Measurements from ENCODE around the gene ENG. TPM values are rescaled to one million over a fixed set of nuclear protein-coding genes. Genes with fewer than 3 reads are reported as not detected.

The ENG gene
- total and polyA plus RNA-seq, 2 of the 8 experiments (the other 6 are each of a cell fraction or from before 2014, with no cell fraction given) = 1.8 to 4.4 TPM

DNA sequence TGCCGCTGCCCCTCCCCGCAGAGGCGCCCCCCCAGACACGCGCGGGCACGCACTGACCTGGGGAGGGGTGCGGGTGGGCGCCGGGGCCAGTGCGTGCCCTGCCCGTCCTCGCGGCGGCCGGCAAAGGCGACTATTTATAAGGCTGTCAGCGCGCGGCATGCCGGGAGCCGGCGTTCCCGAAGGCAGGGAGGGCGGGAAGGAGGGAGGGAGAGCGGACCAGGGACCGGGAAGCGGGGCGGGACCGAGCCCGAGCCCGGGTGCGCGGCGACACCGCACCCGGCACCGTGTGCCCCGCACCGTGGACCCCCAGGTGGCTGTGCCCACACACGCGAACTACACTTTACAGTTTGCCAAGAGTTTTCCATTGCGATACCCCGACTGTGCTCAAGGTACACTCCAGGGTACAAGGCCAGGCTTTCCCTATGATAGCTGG lies 23.1 kb upstream of the ENG start, which contains the start of gene AK1 (continued):
- TF ChIP-seq, protein P1, sequence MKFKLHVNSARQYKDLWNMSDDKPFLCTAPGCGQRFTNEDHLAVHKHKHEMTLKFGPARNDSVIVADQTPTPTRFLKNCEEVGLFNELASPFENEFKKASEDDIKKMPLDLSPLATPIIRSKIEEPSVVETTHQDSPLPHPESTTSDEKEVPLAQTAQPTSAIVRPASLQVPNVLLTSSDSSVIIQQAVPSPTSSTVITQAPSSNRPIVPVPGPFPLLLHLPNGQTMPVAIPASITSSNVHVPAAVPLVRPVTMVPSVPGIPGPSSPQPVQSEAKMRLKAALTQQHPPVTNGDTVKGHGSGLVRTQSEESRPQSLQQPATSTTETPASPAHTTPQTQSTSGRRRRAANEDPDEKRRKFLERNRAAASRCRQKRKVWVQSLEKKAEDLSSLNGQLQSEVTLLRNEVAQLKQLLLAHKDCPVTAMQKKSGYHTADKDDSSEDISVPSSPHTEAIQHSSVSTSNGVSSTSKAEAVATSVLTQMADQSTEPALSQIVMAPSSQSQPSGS (IDR thresholded peaks at IDR 0.05; ENCODE audit: low read length) = no peak
- TF ChIP-seq RXRA (IDR thresholded peaks at IDR 0.05; ENCODE audit: insufficient read depth, low read depth, low read length) (no peak), NANOG (IDR thresholded peaks at IDR 0.05; ENCODE audit: insufficient read depth, low read depth, low read length, poor library complexity, severe bottlenecking) (no peak), CHD2 (IDR thresholded peaks at IDR 0.05; ENCODE audit: low read length) (no peak), ASH2L (IDR thresholded peaks at IDR 0.05; ENCODE audit: low read length) (peak; percentile 71), CBX5 (IDR thresholded peaks at IDR 0.05; ENCODE audit: low read depth, low read length) (no peak), TCF12 (IDR thresholded peaks at IDR 0.05; ENCODE audit: low read depth, low read length) (no peak), TAF1 (IDR thresholded peaks at IDR 0.05; ENCODE audit: low read depth, low read length) (no peak), RAD21 (IDR thresholded peaks at IDR 0.05 in 1 of 2, conservative IDR thresholded peaks at IDR 0.05 in 1 of 2; ENCODE audit: low read depth in 2 of 2, low read length in 2 of 2) (no peak), GABPA (IDR thresholded peaks at IDR 0.05; ENCODE audit: borderline replicate concordance, insufficient read depth, low read length) (no peak), RFX5 (IDR thresholded peaks at IDR 0.05; ENCODE audit: borderline replicate concordance, low read depth, low read length) (no peak), KDM5A (IDR thresholded peaks at IDR 0.05; ENCODE audit: low read length) (no peak), POLR2AphosphoS5 (IDR thresholded peaks at IDR 0.05; ENCODE audit: low read depth, low read length) (no peak), RBBP5 (IDR thresholded peaks at IDR 0.05; ENCODE audit: borderline replicate concordance, low read depth, low read length) (no peak)
- TF ChIP-seq, protein P2, sequence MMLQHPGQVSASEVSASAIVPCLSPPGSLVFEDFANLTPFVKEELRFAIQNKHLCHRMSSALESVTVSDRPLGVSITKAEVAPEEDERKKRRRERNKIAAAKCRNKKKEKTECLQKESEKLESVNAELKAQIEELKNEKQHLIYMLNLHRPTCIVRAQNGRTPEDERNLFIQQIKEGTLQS (IDR thresholded peaks at IDR 0.05; ENCODE audit: insufficient read depth, low read depth, low read length) = no peak
- TF ChIP-seq, protein P3, sequence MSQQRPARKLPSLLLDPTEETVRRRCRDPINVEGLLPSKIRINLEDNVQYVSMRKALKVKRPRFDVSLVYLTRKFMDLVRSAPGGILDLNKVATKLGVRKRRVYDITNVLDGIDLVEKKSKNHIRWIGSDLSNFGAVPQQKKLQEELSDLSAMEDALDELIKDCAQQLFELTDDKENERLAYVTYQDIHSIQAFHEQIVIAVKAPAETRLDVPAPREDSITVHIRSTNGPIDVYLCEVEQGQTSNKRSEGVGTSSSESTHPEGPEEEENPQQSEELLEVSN (IDR thresholded peaks at IDR 0.05) = 0 out of 2 replicates have a peak, but pooled peaks have one; percentile 38
- TF ChIP-seq, protein P4, sequence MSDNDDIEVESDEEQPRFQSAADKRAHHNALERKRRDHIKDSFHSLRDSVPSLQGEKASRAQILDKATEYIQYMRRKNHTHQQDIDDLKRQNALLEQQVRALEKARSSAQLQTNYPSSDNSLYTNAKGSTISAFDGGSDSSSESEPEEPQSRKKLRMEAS (IDR thresholded peaks at IDR 0.05) = 0 out of 2 replicates have a peak, but pooled peaks have one; percentile 22
- TF ChIP-seq, protein P5, sequence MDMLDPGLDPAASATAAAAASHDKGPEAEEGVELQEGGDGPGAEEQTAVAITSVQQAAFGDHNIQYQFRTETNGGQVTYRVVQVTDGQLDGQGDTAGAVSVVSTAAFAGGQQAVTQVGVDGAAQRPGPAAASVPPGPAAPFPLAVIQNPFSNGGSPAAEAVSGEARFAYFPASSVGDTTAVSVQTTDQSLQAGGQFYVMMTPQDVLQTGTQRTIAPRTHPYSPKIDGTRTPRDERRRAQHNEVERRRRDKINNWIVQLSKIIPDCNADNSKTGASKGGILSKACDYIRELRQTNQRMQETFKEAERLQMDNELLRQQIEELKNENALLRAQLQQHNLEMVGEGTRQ (IDR thresholded peaks at IDR 0.05; ENCODE audit: low read length) = no peak
